ENCODE results near the gene CTU2.
A peak's percentile ranks its signal among the peaks of the same experiment; 100 is the strongest.

The CTU2 gene

GRCh38 chr16:88688013-88688778 is 18.1 kb upstream of the CTU2 start:
- TF ChIP-seq REST (IDR thresholded peaks at IDR 0.05; ENCODE audit: low read depth) (no peak), EGR1 (IDR thresholded peaks at IDR 0.05) (0 out of 2 replicates have a peak, but pooled peaks have one; percentile 42), ZBTB7A (IDR thresholded peaks at IDR 0.05; ENCODE audit: low read depth) (0 out of 2 replicates have a peak, but pooled peaks have one; percentile 34)

- TF ChIP-seq CEBPB (IDR thresholded peaks at IDR 0.05), result no peak
- TF ChIP-seq FOXM1 (IDR thresholded peaks at IDR 0.05; ENCODE audit: borderline replicate concordance, low read depth), result no peak
- TF ChIP-seq MAX (IDR thresholded peaks at IDR 0.05), result no peak
- TF ChIP-seq NFIC (IDR thresholded peaks at IDR 0.05), result no peak
- TF ChIP-seq EP300 (IDR thresholded peaks at IDR 0.05; ENCODE audit: borderline replicate concordance), result no peak
These were observed 15.8 kb upstream of the CTU2 start for GRCh38 chr16:88690341-88691128.

- TF ChIP-seq REST (IDR thresholded peaks at IDR 0.05; ENCODE audit: low read depth), result no peak
- TF ChIP-seq TEAD4 (IDR thresholded peaks at IDR 0.05), result no peak
- TF ChIP-seq CREB1 (IDR thresholded peaks at IDR 0.05; ENCODE audit: low read depth), result no peak
- no peak for TF ChIP-seq EGR1 (IDR thresholded peaks at IDR 0.05)
- TF ChIP-seq YY1 (IDR thresholded peaks at IDR 0.05; ENCODE audit: low read depth), result no peak
These were observed 15.0 kb upstream of the CTU2 start for GRCh38 chr16:88691129-88691813.

- TF ChIP-seq REST (IDR thresholded peaks at IDR 0.05; ENCODE audit: low read depth) (no peak), RAD21 (IDR thresholded peaks at IDR 0.05; ENCODE audit: low read depth) (no peak), CEBPB (IDR thresholded peaks at IDR 0.05) (no peak), CREB1 (IDR thresholded peaks at IDR 0.05; ENCODE audit: low read depth) (no peak), FOXM1 (IDR thresholded peaks at IDR 0.05; ENCODE audit: borderline replicate concordance, low read depth) (no peak), NFIC (IDR thresholded peaks at IDR 0.05) (no peak), TAF1 (IDR thresholded peaks at IDR 0.05; ENCODE audit: low read depth) (no peak), MAX (IDR thresholded peaks at IDR 0.05) (no peak), TEAD4 (IDR thresholded peaks at IDR 0.05) (no peak), EGR1 (IDR thresholded peaks at IDR 0.05) (no peak), EP300 (IDR thresholded peaks at IDR 0.05; ENCODE audit: borderline replicate concordance) (no peak), TCF12 (IDR thresholded peaks at IDR 0.05; ENCODE audit: low read depth) (no peak), USF1 (IDR thresholded peaks at IDR 0.05) (no peak), ZBTB7A (IDR thresholded peaks at IDR 0.05; ENCODE audit: low read depth) (no peak)
These were observed 14.3 kb upstream of the CTU2 start for GRCh38 chr16:88691924-88692560.

Measured in Ishikawa (cell line).